ENCODE results near the gene AIFM3.
"Not testable (repeated sequence)": the region's sequence is repeated elsewhere in the genome, so short reads cannot be mapped to it uniquely, and the experiment has no call there.

AIFM3 gene

GRCh38 chr22:21003782-21004181 lies 36.7 kb downstream of the AIFM3 start:
- DNase-seq (ENCODE audit: low spot score): no peak

GRCh38 chr22:21009208-21009607 lies 42.2 kb downstream of the AIFM3 start:
- not testable (repeated sequence) for DNase-seq (ENCODE audit: low spot score)

- DNase-seq (ENCODE audit: low spot score): peak; percentile 84
Observed at GRCh38 chr22:21009638-21010425, 42.8 kb downstream of the AIFM3 start.

GRCh38 chr22:21010426-21011113 lies 43.5 kb downstream of the AIFM3 start:
- no peak for DNase-seq (ENCODE audit: low spot score)

- DNase-seq (ENCODE audit: low spot score): no peak
Observed at GRCh38 chr22:21012446-21013407, 45.7 kb downstream of the AIFM3 start.

GRCh38 chr22:21013657-21014201 lies 46.7 kb downstream of the AIFM3 start:
- no peak for DNase-seq (ENCODE audit: low spot score)

GRCh38 chr22:21014202-21014725 lies 47.2 kb downstream of the AIFM3 start:
- DNase-seq (ENCODE audit: low spot score): peak; percentile 98

- DNase-seq (ENCODE audit: low spot score): peak; percentile 47
Observed at GRCh38 chr22:21014726-21015465, 47.8 kb downstream of the AIFM3 start, which contains the start of gene P2RX6. P2RX6 (plus strand) TSS chr22:21015165; CDS start chr22:21015175, 10 bp downstream.

- DNase-seq (ENCODE audit: low spot score): no peak
Observed at GRCh38 chr22:21015466-21016006, 48.5 kb downstream of the AIFM3 start.

GRCh38 chr22:21016644-21017420 lies 49.8 kb downstream of the AIFM3 start:
- no peak for DNase-seq (ENCODE audit: low spot score)

GRCh38 chr22:21018314-21018713 lies 51.3 kb downstream of the AIFM3 start:
- no peak for DNase-seq (ENCODE audit: low spot score)

- DNase-seq (ENCODE audit: low spot score): peak; percentile 84
Observed at GRCh38 chr22:21020802-21021429, 53.9 kb downstream of the AIFM3 start.

- no peak for DNase-seq (ENCODE audit: low spot score)
Observed at GRCh38 chr22:21022507-21022906, 55.5 kb downstream of the AIFM3 start.

GRCh38 chr22:21022955-21023614 lies 56.0 kb downstream of the AIFM3 start:
- no peak for DNase-seq (ENCODE audit: low spot score)

GRCh38 chr22:21025266-21025665 lies 58.2 kb downstream of the AIFM3 start:
- DNase-seq (ENCODE audit: low spot score): no peak

- DNase-seq (ENCODE audit: low spot score): no peak
Observed at GRCh38 chr22:21025763-21026755, 59.0 kb downstream of the AIFM3 start.
